B cell (primary cell): ENCODE data around the gene SOX15.

Source experiments
- CTCF ChIP-seq: fragments of 200-600 bp; IDR thresholded peaks from one replicate; pipeline ENCODE4 v1.8.0; 2022; ENCODE audit warnings: antibody characterized with exemption, mild to moderate bottlenecking
- EZH2 ChIP-seq: IDR thresholded peaks from 2 replicates; pipeline ENCODE4 v1.6.1; 2012; ENCODE audit warnings: borderline replicate concordance, low read depth, mild to moderate bottlenecking, moderate library complexity, low read length; ENCODE audit not compliant: insufficient read depth, poor library complexity, severe bottlenecking

GRCh38 chr17:7548585-7549400 lies 41.1 kb downstream of the SOX15 start, which contains the start of gene TNFSF12:
- TF ChIP-seq CTCF, result no peak
- no peak for TF ChIP-seq EZH2
